ENCODE data around the gene DNAJC27.
"Not testable (repeated sequence)": the region's sequence is repeated elsewhere in the genome, so short reads cannot be mapped to it uniquely, and the experiment has no call there.

The DNAJC27 gene

GRCh38 chr2:24971536-24972314 is at the start of gene DNAJC27:
DNAJC27 (minus strand) TSS chr2:24971955; CDS start chr2:24971904, 51 bp downstream.
- DNase-seq = peak; percentile 98

- no peak for DNase-seq
Observed at GRCh38 chr2:25018681-25019080, 46.9 kb upstream of the DNAJC27 start.

GRCh38 chr2:25014631-25015030 is 42.9 kb upstream of the DNAJC27 start:
- DNase-seq = no peak

GRCh38 chr2:25011342-25011741 is 39.6 kb upstream of the DNAJC27 start:
- not testable (repeated sequence) for DNase-seq

GRCh38 chr2:25009954-25010353 is 38.2 kb upstream of the DNAJC27 start:
- no peak for DNase-seq

- no peak for DNase-seq
Observed at GRCh38 chr2:25002066-25002465, 30.3 kb upstream of the DNAJC27 start.

- no peak for DNase-seq
Observed at GRCh38 chr2:25001325-25001637, 29.5 kb upstream of the DNAJC27 start.

- peak; percentile 52 for DNase-seq
Observed at GRCh38 chr2:25000503-25001324, 29.0 kb upstream of the DNAJC27 start.

GRCh38 chr2:25000036-25000435 is 28.3 kb upstream of the DNAJC27 start:
- no peak for DNase-seq

- not testable (repeated sequence) for DNase-seq
Observed at GRCh38 chr2:24999097-24999496, 27.3 kb upstream of the DNAJC27 start.

- no peak for DNase-seq
Observed at GRCh38 chr2:24994146-24994724, 22.5 kb upstream of the DNAJC27 start.

- DNase-seq = no peak
Observed at GRCh38 chr2:24993406-24994145, 21.8 kb upstream of the DNAJC27 start.

- DNase-seq = no peak
Observed at GRCh38 chr2:24986372-24986771, 14.6 kb upstream of the DNAJC27 start.

- DNase-seq = no peak
Observed at GRCh38 chr2:24985511-24985910, 13.8 kb upstream of the DNAJC27 start.

- no peak for DNase-seq
Observed at GRCh38 chr2:24984912-24985311, 13.2 kb upstream of the DNAJC27 start.

- DNase-seq = no peak
Observed at GRCh38 chr2:24981411-24982136, 9.8 kb upstream of the DNAJC27 start.

GRCh38 chr2:24978661-24979060 is 6.9 kb upstream of the DNAJC27 start:
- DNase-seq = no peak

- DNase-seq = no peak
Observed at GRCh38 chr2:24977631-24978030, 5.9 kb upstream of the DNAJC27 start.

- DNase-seq = no peak
Observed at GRCh38 chr2:24973812-24974211, 2.1 kb upstream of the DNAJC27 start.

- no peak for DNase-seq
Observed at GRCh38 chr2:24972315-24972961, 683 bp upstream of the DNAJC27 start.

GRCh38 chr2:24971286-24971535 is 544 bp downstream of the DNAJC27 start:
- peak; percentile 7 for DNase-seq
